SHP77 (cell line): ENCODE measurements around the gene CLCNKA.
"Not testable (repeated sequence)": the region's sequence is repeated elsewhere in the genome, so short reads cannot be mapped to it uniquely, and the experiment has no call there.

ENCODE experiments used
- DNase-seq, 2 experiments: peaks; one replicate each; lab custom pipeline; 2025; lab: John Stamatoyannopoulos, UW

The CLCNKA gene

DNA sequence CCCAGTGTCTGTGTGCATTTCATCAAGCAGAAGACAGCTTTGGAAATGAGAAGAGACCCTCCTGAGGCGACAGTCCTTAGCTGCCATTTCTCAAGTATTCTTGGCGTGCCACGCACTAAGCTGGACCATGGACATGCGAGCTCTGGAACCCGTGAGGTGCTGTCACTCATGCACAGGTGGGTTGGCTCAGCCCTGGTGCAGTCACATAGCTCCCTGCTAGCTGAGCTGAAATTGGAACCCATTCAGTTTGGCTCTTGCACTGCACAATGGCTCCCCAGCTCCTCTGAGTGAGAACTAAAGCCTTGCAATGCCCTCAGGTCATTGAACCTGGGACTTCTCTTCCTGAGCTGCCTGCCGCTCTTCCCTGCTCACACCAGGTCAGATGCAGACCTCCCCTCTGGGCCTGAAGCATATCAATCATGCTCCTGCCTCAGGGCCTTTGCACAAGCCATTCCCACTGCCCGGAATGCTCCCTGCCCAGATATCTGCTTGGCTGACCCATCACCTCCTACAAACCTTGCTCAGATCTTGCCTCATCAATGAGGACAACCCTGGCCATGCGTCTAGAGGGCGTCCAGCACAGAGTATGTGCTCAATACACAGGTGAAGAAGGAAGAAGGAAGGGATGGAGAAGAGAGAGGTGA is 24.1 kb upstream of the CLCNKA start:
- no peak for DNase-seq

DNA sequence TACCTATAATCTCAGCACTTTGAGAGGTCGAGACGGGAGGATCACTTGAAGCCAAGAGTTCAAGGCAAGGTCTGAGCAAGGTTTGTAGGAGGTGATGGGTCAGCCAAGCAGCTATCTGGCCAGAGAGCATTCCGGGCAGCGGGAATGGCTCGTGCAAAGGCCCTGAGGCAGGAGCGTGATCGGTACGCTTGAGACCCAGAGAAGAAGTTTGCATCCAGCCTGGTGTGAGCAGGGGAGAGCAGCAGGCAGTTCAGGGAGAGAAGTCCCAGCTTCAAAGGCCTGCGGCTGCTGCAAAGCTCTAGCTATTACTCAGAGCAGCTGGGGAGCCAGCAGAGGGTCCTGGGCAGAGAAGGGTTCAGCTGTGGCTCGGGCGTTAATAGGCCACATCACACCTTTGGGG is 22.9 kb upstream of the CLCNKA start:
- DNase-seq: no peak

DNA sequence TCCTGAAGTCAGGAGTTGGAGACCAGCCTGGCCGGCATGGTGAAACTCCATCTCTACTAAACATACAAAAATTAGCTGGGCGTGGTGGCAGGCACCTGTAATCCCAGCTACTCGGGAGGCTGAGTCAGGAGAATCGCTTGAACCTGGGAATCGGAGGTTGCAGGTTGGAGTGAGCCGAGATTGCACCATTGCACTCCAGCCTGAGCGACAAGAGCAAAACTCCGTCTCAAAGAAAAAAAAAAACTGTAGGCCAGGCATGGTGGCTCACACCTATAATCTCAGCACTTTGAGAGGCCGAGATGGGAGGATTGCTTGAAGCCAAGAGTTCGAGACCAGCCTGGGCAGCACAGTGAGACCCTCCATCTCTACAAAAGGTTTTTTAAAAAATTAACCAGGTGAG is 20.6 kb upstream of the CLCNKA start:
- not testable (repeated sequence) for DNase-seq

DNA sequence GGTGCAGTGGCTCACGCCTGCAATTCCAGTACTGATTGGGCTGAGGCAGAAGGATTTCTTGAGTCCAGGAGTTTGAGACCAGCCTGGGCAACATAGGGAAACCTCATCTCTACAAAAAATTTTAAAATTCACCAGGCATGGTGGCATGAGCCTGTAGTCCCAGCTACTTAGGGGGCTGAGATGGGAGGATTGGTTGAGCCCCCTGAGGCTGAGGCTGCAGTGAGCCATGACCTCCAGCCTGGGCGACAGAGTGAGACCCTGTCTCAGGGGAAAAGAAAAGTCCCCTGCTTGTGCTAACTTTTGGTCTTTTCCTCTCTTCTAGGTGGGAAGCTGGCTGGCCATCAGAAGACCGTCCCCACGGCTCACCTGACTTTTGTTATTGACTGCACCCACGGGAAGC is 16.2 kb upstream of the CLCNKA start:
- no peak for DNase-seq

DNA sequence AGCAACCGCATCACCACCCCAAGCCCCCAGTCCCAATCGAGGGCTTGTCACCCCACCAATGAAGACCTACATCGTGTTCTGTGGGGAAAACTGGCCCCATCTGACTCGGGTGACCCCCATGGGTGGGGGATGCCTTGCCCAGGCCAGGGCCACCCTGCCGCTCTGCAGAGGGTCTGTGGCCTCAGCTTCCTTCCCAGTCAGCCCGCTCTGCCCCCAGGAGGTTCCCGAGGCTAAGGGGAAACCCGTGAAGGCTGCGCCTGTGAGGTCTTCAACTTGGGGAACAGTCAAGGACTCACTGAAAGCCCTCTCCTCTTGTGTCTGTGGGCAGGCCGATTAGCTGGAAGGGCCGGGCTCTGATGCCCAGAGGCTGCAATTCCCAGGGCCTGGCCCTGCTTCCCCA is 15.8 kb upstream of the CLCNKA start:
- no peak for DNase-seq

DNA sequence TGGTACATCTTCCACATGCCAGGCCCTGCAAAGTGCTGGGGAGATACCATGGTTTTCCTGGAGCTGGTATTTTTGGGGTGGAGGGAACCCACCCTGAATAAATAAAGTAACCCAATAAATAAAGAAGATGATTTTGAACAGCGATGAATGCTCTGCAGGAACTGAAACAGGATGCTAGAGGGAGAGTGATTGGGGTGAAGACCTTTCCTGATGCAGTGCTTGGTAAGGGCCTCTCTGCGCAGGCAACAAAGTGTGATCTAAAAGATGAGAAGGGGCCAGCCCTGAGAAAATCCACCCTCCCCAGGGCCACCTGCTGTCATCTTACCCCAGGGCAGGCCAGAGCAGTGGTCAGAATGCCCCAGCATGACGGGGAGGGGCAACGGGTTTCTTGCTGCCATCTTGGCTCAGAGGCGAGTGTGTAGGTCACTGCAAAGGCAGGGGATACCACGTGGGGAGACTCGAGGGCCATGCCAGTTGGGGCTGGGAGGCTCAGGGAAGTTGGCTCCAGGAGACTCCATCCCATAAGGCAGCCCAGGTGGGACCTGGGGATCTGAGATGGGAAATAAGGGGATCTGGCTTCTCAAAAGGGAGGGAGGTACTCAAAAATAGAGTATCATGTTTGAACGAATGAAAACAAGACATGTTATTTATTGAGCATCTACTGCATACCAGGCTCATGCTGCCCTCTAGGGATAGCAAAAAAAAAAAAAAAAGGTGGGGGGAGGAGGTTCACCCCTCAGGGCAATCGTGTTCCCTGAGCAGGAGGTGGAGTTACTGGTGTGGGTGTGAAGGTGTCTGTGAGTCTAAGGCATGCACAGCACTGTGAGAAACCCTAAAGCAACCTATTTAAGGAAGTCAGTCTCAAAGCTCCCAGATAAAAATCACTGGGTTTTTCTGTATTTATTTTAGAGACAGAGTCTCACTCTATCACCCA is 15.0 kb upstream of the CLCNKA start:
- no peak for DNase-seq

DNA sequence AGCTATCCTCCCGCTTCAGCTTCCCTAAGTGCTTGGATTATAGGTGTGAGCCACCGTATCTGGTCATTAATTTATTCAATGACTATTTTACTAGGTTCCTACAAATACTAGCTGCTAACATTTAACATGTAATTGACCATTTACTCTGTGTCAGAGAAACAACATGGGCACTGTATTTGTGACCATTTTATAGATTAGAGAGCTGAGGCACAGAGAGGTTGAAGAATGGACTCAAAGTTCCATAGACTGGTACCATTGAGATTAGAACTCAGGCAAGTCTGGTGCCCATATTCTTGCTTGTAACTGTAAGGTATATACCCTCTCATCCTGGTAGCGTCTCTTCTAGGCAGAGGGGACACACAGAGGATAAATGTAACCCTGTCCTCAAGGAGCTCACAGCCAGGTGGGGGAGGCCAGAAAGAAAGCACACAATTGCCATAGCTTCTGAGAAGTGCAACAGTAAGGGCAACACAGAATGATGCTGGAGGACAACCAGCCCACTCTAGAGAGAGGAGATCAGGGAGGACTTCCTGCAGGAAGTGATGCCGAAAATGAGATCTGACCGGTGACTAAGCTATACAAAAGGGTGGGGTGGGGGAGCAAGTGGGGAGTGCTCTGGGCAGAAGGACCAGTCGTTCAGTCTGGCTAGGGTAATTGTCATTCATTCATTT is 14.0 kb upstream of the CLCNKA start:
- DNase-seq: no peak

DNA sequence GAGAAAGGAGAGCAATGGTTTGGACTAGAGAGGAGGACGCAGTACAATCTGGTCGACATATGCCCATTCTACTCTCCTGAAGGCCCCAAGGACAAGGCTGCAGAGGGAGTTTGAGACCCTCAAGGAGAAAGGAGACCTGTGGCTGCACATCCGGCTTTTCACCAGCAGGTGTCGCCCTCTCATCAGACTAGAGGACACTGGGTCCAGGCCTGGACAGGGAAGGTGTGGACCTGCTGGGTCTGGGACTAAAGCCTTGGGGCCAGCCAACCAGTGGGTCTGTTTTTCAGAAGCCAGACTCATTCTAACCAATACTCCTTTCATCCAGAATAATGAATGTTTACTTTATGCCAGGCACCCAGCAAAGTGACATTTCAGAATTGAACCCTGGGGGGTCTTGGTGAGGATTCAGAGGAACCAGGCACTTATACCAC is 12.8 kb upstream of the CLCNKA start:
- peak; percentile 56 to 61 for DNase-seq

DNA sequence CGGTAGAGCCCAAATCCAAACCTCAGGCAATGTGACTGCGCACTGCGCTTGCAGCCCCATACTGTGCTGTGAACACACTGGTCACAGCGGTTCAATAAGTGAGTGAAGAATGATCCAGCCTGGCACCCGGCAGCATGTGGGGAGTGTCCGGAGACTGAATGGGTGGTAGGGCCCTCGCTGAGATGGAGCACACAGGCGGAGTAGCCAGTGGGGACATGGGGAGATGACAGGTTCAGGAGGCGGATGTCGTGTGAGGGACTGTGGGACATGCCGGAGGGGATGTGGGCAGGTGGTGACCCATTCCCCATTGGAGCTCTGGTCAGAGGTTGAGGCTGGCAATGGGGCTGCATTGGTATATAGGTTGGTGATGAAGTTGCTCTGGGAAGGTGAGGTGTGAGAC is 12.2 kb upstream of the CLCNKA start:
- no peak for DNase-seq

DNA sequence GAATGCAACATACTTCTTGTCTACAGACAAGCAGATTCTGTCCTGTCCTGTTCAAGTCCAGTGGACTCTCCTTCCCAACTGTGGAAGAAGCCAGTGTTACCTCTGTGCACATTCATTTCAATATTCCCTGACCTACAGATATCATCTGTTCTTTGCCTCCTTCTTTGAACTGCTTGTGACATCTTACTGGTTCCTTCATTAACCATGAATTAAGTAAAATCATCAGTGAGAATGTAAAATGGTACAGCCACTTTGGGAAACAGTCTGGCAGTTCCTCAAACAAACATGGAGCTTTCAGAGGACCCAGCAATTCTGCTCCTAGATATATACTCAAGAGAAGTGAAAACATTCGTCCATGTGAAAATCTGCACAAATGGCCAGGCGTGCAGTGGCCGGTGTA is 11.0 kb upstream of the CLCNKA start:
- no peak for DNase-seq

DNA sequence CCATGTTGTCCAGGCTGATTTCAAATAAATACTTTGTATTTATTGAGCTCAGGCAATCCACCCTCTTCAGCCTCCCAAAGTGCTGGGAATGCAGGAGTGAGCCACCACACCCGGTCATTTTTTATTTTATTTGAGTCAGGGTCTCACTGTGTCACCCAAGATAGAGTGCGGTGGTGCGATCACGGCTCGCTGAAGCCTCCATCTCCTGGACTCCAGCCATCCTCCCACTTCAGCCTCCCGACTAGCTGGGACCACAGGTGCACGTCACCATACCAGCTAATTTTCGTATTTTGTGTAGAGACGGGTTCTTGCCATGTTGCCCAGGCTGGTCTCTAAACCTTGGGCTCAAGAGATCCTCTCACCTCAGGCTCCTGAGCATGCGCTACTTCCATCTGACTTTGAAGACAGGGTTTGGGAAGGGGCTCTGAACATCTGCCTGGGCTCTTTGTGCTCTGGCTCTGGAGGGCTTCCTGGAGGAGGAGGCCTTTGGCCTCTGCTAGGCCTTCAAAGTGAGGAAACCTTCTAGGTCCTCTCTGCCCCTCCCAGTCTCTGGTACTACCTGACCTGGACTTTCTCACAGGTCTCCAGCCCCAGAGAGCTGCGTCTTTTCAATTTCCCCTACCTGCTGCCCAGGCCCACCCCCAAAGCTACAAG is 9.8 kb upstream of the CLCNKA start:
- no peak for DNase-seq

DNA sequence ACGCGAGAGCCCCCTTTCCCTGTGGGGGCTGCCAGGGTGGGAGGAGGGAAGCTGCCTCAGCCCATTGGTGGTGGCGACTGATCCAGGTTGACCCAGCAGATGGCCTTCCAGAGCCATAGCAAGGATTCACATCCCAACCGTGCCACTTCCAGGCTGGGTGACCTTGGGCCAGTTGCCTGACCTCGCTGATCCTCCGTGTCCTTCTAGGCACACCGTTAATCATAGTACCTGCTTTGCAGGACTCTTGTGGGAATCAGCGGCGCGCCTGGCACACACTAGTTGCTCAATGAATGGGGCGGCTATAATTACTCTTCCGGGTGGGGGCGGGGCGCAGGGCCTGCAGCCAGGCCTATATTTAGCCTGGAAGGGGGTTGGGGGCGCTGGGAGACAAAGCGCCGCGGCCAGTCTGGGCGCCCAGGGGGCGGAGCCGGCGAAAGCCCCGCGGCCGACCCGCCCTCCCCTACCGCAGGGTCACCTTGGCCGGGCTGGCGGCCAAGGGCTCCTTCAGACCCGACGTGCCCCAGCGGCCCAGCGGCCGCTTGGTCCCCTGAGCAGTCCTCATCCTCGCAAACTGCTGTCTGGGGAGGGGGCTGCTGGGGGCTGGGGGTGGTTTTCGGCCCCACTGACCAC is 9.1 kb upstream of the CLCNKA start:
- DNase-seq: peak; percentile 57 to 74

DNA sequence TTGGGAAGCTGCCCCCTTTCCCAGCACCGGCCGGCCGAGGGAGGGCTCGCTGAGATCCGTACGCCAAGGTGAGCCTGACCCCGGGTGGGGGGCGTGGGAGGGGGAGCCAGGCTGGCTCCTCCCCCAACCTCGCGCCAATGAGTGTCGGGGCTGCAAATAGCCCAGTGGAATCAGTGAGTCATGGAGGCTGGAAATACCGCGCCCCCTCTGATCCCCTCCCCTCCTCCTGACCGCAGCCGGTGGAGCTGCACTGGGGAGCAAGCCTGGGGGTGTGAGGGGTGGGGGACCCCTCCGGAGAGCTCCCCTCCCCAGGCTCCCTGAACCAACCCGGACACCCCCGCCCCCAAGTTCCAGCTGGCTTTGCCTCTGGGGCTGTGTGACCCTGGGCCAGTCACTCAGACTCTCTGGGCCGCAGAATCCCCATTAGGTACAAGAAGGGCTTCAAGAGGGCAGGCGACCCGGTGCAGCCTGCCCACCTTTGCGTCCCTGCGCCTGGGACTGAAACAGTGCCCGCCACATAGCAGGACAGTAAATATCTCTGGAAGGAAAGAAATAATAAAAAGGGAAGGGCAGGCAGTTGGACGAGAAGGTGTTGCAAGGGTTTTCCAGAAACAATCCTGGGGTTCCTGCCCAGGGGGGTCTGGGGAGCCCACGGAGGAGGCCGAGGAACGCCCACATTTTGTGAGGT is 8.5 kb upstream of the CLCNKA start:
- DNase-seq: peak; percentile 29 to 40

DNA sequence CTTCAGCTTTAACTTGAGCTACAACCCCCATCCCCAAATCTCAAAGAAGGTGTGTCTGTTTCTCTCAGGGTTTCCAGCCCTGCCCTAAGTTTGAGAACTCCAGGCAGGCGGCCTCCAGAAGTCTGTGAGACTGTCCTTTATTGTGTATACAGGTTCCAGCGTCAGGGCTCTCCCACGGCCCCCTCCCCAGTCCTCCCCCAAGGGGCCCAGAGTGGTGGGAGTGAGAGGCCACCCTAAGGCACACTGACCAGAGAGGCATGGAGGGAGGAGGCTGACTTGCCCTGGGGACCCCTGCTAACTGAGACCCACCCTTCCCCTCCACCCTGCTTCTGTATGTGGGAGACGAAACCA is 8.0 kb upstream of the CLCNKA start:
- no peak for DNase-seq

DNA sequence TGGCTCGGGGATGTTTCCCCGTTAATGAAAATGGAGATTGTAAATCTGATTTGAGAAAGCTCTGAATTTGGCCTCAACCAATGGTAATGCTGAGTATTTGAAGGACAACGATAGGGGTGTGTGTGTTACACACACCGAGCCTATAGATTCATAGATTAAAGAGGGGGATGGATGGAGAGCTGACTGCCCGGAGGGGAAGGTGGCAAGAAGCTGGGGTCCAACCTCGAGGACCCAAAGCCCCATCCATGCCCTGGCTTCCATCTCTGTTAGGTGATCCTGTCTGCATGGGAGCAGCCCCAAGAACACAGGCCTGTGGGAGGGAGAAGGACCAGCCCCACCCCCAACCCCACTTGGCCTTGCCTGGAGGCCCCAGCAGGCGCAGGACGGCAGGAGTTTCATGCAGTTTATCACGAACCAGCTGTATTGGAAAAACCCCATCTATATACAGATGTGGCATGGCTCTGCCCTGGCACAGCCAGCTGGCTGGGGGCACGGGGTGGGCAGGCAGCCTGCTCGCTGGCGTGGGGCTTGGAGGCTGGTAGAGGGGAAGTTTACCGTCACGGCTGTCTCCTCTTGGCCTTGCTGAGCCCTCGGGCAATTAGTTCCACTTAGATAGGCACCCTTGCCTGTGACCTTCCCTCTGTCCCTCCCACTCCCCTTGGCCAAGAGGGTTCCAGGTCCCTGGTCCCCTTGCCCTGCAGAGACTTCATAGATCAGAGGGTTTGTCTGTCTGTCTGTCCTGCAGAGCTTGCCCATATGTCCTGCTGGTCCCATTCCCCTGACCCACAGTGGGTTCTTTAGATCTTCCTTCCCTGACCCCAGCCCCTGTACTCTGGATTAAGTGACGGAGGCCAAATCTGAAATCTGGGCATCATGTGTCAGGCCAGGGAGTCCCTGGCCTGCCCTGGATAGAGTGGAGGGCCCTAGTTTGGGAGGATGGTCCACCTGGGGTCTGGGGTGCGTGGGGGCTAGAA is 7.0 kb upstream of the CLCNKA start:
- peak in 1 of 2 experiments; percentile 13 for DNase-seq

DNA sequence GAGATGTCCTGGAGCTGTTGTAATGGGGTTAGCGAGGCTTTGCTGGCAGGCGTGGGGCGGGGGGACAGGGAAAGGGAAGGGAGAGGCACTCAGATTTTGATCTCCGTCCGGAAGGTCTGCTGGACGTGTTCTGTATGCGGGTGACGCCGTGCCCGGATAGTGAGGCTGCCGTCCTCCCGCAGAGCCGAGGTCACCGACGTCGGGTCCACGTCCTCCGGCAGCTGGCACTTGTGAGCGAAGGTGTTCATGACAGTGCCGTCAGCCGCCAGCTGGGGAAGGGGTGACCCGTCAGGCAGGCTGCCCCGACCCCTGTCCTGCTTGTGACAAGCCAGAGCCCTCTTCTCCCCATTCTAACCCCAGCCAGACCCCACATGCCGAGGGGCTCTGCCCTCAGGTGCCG is 6.3 kb upstream of the CLCNKA start:
- no peak for DNase-seq

DNA sequence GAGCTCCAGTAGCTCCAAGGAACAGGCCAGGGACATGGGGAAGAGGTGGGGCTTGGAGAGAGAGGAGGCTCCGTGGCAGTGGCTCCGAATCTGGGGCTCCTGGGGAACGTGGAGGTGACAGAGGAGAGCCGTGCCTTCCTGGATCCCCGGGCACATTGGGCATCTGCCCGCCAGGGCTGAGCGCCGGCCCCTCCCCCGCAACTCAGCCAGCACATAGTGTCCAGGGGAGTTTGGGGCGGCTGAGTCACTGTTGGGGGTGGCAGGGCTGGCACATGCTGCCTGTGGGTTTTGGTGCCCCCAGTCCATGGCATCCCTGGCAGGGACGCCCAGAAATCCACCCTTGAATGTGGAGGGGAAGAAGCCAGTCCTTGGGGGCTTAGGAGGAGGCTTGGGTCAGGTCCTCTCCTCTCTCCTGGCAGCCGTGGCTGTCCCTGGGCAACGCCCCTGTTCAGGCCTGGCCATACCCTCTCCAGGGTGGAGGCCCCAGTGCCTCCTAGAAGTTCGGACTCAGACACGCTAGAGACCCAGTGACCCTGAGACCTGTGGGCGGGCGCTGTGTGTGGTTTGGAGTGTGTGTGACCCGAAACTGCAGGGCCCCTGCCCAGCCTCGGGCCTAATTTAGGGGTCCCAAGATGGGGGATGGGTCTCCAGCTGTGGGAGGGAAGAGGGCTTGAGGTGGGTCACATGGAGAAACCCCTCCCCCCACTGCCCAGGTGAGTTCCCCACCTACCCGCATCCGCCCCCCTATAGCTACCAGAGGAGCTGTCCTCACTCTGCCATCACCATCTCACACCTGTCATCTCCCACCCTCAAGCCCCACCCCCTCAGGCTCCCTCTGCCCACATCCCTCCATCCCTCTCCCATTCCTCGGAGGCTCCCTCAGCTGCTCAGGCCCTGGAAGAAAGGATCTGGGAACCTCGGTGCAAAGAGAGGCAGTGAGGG is 5.6 kb upstream of the CLCNKA start:
- no peak for DNase-seq

DNA sequence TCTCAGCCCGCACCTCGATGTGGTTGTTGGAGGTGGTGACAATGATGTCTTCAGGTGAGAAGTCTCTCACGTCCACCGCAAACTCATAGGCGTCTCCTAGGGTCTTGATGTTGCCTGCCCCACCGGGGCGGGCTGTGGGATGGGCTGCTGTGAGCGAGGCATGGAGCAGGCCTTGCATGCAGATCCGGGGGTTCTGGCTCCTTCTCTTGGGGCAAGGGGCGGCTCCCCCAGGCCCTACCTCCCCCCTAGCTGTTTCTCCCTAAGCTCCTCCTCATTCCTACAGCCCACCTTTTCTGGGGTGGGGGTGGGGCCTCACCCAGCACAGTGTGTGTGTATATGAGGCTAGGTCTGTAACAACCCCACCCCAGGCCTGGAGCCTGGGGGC is 4.8 kb upstream of the CLCNKA start:
- DNase-seq: no peak
